HuH-7 (cell line): ENCODE measurements around the gene CBR4.
A peak's percentile ranks its signal among the peaks of the same experiment; 100 is the strongest.

ENCODE experiments used
- DNase-seq: peaks from one replicate; pipeline ENCODE4 v3.0.0; 2011; ENCODE audit warnings: low spot score

CBR4 gene

GRCh38 chr4:169033660-169034059 lies 23.6 kb upstream of the CBR4 start:
- no peak for DNase-seq

GRCh38 chr4:169032883-169033645 lies 23.0 kb upstream of the CBR4 start:
- DNase-seq = no peak

- DNase-seq = no peak
Measured at GRCh38 chr4:169032194-169032593, 22.1 kb upstream of the CBR4 start.

- no peak for DNase-seq
Measured at GRCh38 chr4:169031392-169031791, 21.3 kb upstream of the CBR4 start.

- DNase-seq = no peak
Measured at GRCh38 chr4:169030562-169030982, 20.5 kb upstream of the CBR4 start.

- no peak for DNase-seq
Measured at GRCh38 chr4:169029947-169030346, 19.9 kb upstream of the CBR4 start.

- no peak for DNase-seq
Measured at GRCh38 chr4:169027663-169028062, 17.6 kb upstream of the CBR4 start.

GRCh38 chr4:169025184-169025583 lies 15.1 kb upstream of the CBR4 start:
- no peak for DNase-seq

GRCh38 chr4:169024762-169025161 lies 14.7 kb upstream of the CBR4 start:
- peak; percentile 61 for DNase-seq

GRCh38 chr4:169018406-169018805 lies 8.4 kb upstream of the CBR4 start:
- DNase-seq = no peak

GRCh38 chr4:169017971-169018370 lies 7.9 kb upstream of the CBR4 start:
- DNase-seq = no peak

- DNase-seq = no peak
Measured at GRCh38 chr4:169015186-169015623, 5.2 kb upstream of the CBR4 start.

- DNase-seq = no peak
Measured at GRCh38 chr4:169014586-169014985, 4.5 kb upstream of the CBR4 start.

GRCh38 chr4:169013396-169013795 lies 3.3 kb upstream of the CBR4 start:
- DNase-seq = no peak

- no peak for DNase-seq
Measured at GRCh38 chr4:169012049-169012448, 2.0 kb upstream of the CBR4 start.

- no peak for DNase-seq
Measured at GRCh38 chr4:169009286-169010124, 550 bp downstream of the CBR4 start.

- no peak for DNase-seq
Measured at GRCh38 chr4:169005453-169006099, 4.5 kb downstream of the CBR4 start.

GRCh38 chr4:169000315-169000714 lies 9.7 kb downstream of the CBR4 start:
- no peak for DNase-seq

GRCh38 chr4:168999809-169000208 lies 10.2 kb downstream of the CBR4 start:
- DNase-seq = no peak

- no peak for DNase-seq
Measured at GRCh38 chr4:168998596-168998995, 11.5 kb downstream of the CBR4 start.

- no peak for DNase-seq
Measured at GRCh38 chr4:168995537-168996295, 14.3 kb downstream of the CBR4 start.

GRCh38 chr4:168994958-168995357 lies 15.1 kb downstream of the CBR4 start:
- no peak for DNase-seq
